Duodenal mucosa (tissue), 2 donors: ENCODE data around the gene APCDD1.

Experiments used
- H3K27ac ChIP-seq: one replicate; pipeline ENCODE4 v1.7.0; 2013; ENCODE audit warnings: low read depth, low read length
- H3K27me3 ChIP-seq, 2 donors: one replicate each; pipeline ENCODE4 v1.7.0; 2013; ENCODE audit warnings: low read length in 2 of 2, control low read depth in 1 of 2; ENCODE audit not compliant: insufficient read depth in 2 of 2, control insufficient read depth in 1 of 2
- H3K36me3 ChIP-seq, 2 donors: one replicate each; pipeline ENCODE4 v1.7.0; 2013; ENCODE audit warnings: low read length in 2 of 2, control low read depth in 1 of 2; ENCODE audit not compliant: insufficient read depth in 2 of 2, control insufficient read depth in 1 of 2
- H3K4me1 ChIP-seq, 2 donors: one replicate each; pipeline ENCODE4 v1.7.0; 2013; ENCODE audit warnings: low read length in 2 of 2, control low read depth in 1 of 2; ENCODE audit not compliant: insufficient read depth in 2 of 2, control insufficient read depth in 1 of 2
- H3K4me3 ChIP-seq, 2 donors: one replicate each; pipeline ENCODE4 v1.7.0; 2013; ENCODE audit warnings: low read length in 2 of 2, low read depth in 1 of 2
- H3K9ac ChIP-seq, 2 donors: one replicate each; pipeline ENCODE4 v1.7.0; 2013; ENCODE audit warnings: low read length in 2 of 2, low read depth in 1 of 2
- H3K9me3 ChIP-seq, 2 donors: one replicate each; pipeline ENCODE4 v1.7.0; 2013; ENCODE audit warnings: low read length in 2 of 2, control low read depth in 1 of 2; ENCODE audit not compliant: control insufficient read depth in 1 of 2

The APCDD1 gene

DNA sequence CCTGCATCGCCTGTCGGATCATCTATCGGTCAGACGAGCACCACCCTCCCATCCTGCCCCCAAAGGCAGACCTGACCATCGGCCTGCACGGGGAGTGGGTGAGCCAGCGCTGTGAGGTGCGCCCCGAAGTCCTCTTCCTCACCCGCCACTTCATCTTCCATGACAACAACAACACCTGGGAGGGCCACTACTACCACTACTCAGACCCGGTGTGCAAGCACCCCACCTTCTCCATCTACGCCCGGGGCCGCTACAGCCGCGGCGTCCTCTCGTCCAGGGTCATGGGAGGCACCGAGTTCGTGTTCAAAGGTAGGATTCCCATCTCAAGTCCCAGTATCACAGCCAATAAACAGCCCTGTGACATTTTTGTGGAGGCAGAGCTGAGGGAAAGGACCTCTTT, 31.0 kb downstream of the APCDD1 start:
- peaks cover 0 to 4% of the 10 kb centered on the region in 2 donors for H3K36me3 ChIP-seq
- no peaks in the 10 kb centered on the region for H3K27me3 ChIP-seq
- peaks cover 0 to 3% of the 10 kb centered on the region in 2 donors for H3K4me1 ChIP-seq
- H3K27ac ChIP-seq, result no peak overlapping the region
- H3K9me3 ChIP-seq, result no peaks in the 10 kb centered on the region
- no peak overlapping the region for H3K9ac ChIP-seq
- no peak overlapping the region for H3K4me3 ChIP-seq

DNA sequence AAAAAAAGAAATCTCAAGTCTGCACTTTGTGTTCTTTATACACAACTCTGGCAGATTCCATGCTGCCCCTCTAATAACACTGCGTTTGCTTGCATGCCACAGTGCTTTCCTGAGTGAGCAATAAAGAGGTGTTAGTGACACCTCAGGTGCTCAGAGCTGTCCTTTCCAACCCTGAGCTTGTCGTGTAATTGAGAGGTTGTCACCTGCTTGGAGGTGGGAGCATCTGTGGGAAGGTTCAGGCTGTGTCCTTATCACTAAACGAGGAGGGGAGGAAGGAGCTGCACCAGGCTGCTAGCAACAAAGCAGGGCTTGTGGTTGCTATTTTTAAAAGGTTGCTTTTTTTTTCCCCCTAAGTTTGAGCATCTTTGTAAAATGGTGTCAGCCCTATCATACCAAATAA, 31.9 kb downstream of the APCDD1 start:
- Histone ChIP-seq H3K27ac (no peak overlapping the region), H3K4me3 (no peak overlapping the region), H3K4me1 (peaks cover 0 to 3% of the 10 kb centered on the region in 2 donors), H3K9me3 (no peaks in the 10 kb centered on the region), H3K36me3 (peaks cover 0 to 4% of the 10 kb centered on the region in 2 donors), H3K9ac (no peak overlapping the region), H3K27me3 (no peaks in the 10 kb centered on the region)

DNA sequence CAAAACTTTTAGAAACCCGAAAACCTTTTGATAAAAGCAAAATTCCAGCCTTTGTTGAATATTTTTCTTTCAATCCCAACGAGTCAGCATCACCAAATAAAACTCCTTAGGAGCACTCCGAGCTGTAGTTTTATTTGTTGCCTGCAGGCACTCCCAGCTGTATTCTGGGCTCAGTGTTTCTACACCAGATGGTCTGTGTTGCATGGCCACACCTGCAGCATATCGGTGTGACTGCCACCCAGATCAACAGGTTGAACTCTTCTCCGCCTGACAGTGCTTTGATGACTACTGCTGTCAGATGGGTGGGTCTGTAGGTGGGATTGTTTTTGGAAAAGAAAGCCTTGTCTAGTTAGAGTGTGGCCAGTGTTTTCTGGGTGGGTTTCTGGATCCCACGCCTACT, 32.7 kb downstream of the APCDD1 start:
- Histone ChIP-seq H3K36me3 (peaks cover 0 to 4% of the 10 kb centered on the region in 2 donors), H3K9me3 (no peaks in the 10 kb centered on the region), H3K27ac (no peak overlapping the region), H3K9ac (no peak overlapping the region), H3K27me3 (no peaks in the 10 kb centered on the region), H3K4me1 (peaks cover 0 to 3% of the 10 kb centered on the region in 2 donors), H3K4me3 (no peak overlapping the region)

- H3K27me3 ChIP-seq, result no peaks in the 10 kb centered on the region
- no peak overlapping the region for H3K4me3 ChIP-seq
- H3K4me1 ChIP-seq, result no peaks in the 10 kb centered on the region
- H3K27ac ChIP-seq, result no peak overlapping the region
- no peaks in the 10 kb centered on the region for H3K9me3 ChIP-seq
- H3K36me3 ChIP-seq, result peaks cover 0 to 4% of the 10 kb centered on the region in 2 donors
- no peak overlapping the region for H3K9ac ChIP-seq
These were observed 33.6 kb downstream of the APCDD1 start for GRCh38 chr18:10488017-10488416.

- no peaks in the 10 kb centered on the region for H3K27me3 ChIP-seq
- no peak overlapping the region for H3K4me3 ChIP-seq
- H3K4me1 ChIP-seq, result no peaks in the 10 kb centered on the region
- H3K9ac ChIP-seq, result no peak overlapping the region
- H3K27ac ChIP-seq, result no peak overlapping the region
- H3K9me3 ChIP-seq, result no peaks in the 10 kb centered on the region
- H3K36me3 ChIP-seq, result peaks cover 0 to 1% of the 10 kb centered on the region in 2 donors
These were observed 36.1 kb downstream of the APCDD1 start for GRCh38 chr18:10490401-10491165.

GRCh38 chr18:10495936-10496335, 41.5 kb downstream of the APCDD1 start:
- Histone ChIP-seq H3K36me3 (no peaks in the 10 kb centered on the region), H3K4me1 (no peaks in the 10 kb centered on the region), H3K9me3 (no peaks in the 10 kb centered on the region), H3K27me3 (no peaks in the 10 kb centered on the region), H3K27ac (no peak overlapping the region), H3K4me3 (no peak overlapping the region), H3K9ac (no peak overlapping the region)

- H3K4me3 ChIP-seq, result no peak overlapping the region
- no peaks in the 10 kb centered on the region for H3K9me3 ChIP-seq
- H3K27me3 ChIP-seq, result no peaks in the 10 kb centered on the region
- H3K9ac ChIP-seq, result no peak overlapping the region
- H3K4me1 ChIP-seq, result no peaks in the 10 kb centered on the region
- no peak overlapping the region for H3K27ac ChIP-seq
- no peaks in the 10 kb centered on the region for H3K36me3 ChIP-seq
These were observed 42.8 kb downstream of the APCDD1 start for GRCh38 chr18:10497206-10497749.

DNA sequence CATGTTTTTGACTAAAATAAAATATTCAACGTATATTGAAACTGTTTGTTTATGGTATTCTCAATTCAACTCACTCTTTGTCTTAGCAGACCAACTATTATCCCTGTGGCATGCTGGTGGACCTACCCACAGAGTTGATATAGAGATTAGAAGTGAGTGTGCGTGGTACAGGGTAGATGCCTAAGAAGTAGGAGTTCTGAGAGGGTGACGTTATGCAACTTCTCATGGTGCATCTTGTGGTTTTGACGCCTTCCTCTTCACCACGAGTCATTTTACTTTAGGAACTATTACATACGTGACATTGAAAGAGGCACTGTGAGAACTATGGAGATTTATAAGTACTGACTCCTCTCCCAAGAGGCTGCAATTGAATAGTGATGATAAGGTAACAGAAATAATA, 44.8 kb downstream of the APCDD1 start:
- no peaks in the 10 kb centered on the region for H3K4me1 ChIP-seq

GRCh38 chr18:10500038-10500437, 45.6 kb downstream of the APCDD1 start:
- no peak overlapping the region for H3K27ac ChIP-seq
- H3K4me3 ChIP-seq, result no peak overlapping the region
- no peaks in the 10 kb centered on the region for H3K36me3 ChIP-seq
- H3K4me1 ChIP-seq, result no peaks in the 10 kb centered on the region
- H3K9ac ChIP-seq, result no peak overlapping the region
- peaks cover 0 to 6% of the 10 kb centered on the region in 2 donors for H3K9me3 ChIP-seq
- H3K27me3 ChIP-seq, result no peaks in the 10 kb centered on the region

More for the DNA sequence above, 44.8 kb downstream of the APCDD1 start:
- H3K27me3 ChIP-seq, result no peaks in the 10 kb centered on the region
- H3K36me3 ChIP-seq, result no peaks in the 10 kb centered on the region
- H3K9me3 ChIP-seq, result no peaks in the 10 kb centered on the region
- H3K9ac ChIP-seq, result no peak overlapping the region
- no peak overlapping the region for H3K27ac ChIP-seq
- H3K4me3 ChIP-seq, result no peak overlapping the region

DNA sequence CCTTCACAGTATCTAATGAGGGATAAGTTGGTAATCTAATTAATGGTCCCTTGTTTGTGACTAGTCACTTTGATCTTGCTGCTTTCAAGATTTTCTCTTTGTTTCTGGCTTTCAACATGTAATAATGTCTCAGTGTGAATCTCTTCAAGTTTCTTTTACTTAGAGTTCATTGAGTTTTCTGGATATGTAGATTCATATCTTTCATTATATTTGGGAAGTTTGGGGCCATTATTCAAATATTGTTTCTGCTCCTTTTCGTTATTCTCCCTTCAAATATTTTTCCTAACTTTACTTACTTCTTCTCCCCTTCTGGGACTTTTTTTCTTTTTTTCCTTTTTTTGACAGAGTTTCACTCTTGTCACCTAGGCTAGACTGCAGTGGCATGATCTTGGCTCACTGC, 50.3 kb downstream of the APCDD1 start:
- H3K9me3 ChIP-seq, result peaks cover 2 to 11% of the 10 kb centered on the region in 2 donors
- no peaks in the 10 kb centered on the region for H3K36me3 ChIP-seq
- no peak overlapping the region for H3K27ac ChIP-seq
- no peaks in the 10 kb centered on the region for H3K4me1 ChIP-seq
- H3K4me3 ChIP-seq, result no peak overlapping the region
- no peak overlapping the region for H3K9ac ChIP-seq
- no peaks in the 10 kb centered on the region for H3K27me3 ChIP-seq
